ENCODE data around the gene REN.

- TF ChIP-seq CTCF (IDR thresholded peaks at IDR 0.05): no peak
- TF ChIP-seq ZFX (IDR thresholded peaks at IDR 0.05; ENCODE audit: borderline replicate concordance): no peak
Measured at GRCh38 chr1:204139088-204139487, 27.0 kb downstream of the REN start.

All from 22Rv1 (cell line).